Measurements from ENCODE around the gene FBXW5. TPM values are rescaled to one million over a fixed set of nuclear protein-coding genes. Genes with fewer than 3 reads are reported as not detected.

Gene FBXW5
- total RNA-seq, 1 experiment from 2014 or later = 56.2 TPM

- no peak for DNase-seq (ENCODE audit: low spot score)
Measured at GRCh38 chr9:136934277-136934676, 10.3 kb downstream of the FBXW5 start.

GRCh38 chr9:136931611-136932130 is 12.9 kb downstream of the FBXW5 start:
- DNase-seq (ENCODE audit: low spot score) = no peak

GRCh38 chr9:136930014-136930413 is 14.5 kb downstream of the FBXW5 start:
- no peak for DNase-seq (ENCODE audit: low spot score)

- DNase-seq (ENCODE audit: low spot score) = no peak
Measured at GRCh38 chr9:136928591-136928990, 15.9 kb downstream of the FBXW5 start.

- DNase-seq (ENCODE audit: low spot score) = no peak
Measured at GRCh38 chr9:136927343-136928271, 16.9 kb downstream of the FBXW5 start.

GRCh38 chr9:136926749-136927148 is 17.8 kb downstream of the FBXW5 start:
- no peak for DNase-seq (ENCODE audit: low spot score)

GRCh38 chr9:136926154-136926704 is 18.3 kb downstream of the FBXW5 start:
- DNase-seq (ENCODE audit: low spot score) = no peak

GRCh38 chr9:136925414-136926153 is 19.0 kb downstream of the FBXW5 start:
- DNase-seq (ENCODE audit: low spot score) = no peak

- DNase-seq (ENCODE audit: low spot score) = no peak
Measured at GRCh38 chr9:136923881-136924280, 20.7 kb downstream of the FBXW5 start.

- DNase-seq (ENCODE audit: low spot score) = no peak
Measured at GRCh38 chr9:136922540-136922939, 22.0 kb downstream of the FBXW5 start.

GRCh38 chr9:136921718-136922117 is 22.8 kb downstream of the FBXW5 start:
- no peak for DNase-seq (ENCODE audit: low spot score)

GRCh38 chr9:136921307-136921706 is 23.2 kb downstream of the FBXW5 start:
- no peak for DNase-seq (ENCODE audit: low spot score)

GRCh38 chr9:136920734-136921231 is 23.8 kb downstream of the FBXW5 start:
- DNase-seq (ENCODE audit: low spot score) = no peak

GRCh38 chr9:136920069-136920468 is 24.5 kb downstream of the FBXW5 start:
- DNase-seq (ENCODE audit: low spot score) = no peak

GRCh38 chr9:136917902-136918301 is 26.6 kb downstream of the FBXW5 start:
- no peak for DNase-seq (ENCODE audit: low spot score)

GRCh38 chr9:136916330-136917184 is 28.0 kb downstream of the FBXW5 start:
- DNase-seq (ENCODE audit: low spot score) = no peak

- no peak for DNase-seq (ENCODE audit: low spot score)
Measured at GRCh38 chr9:136915632-136916329, 28.8 kb downstream of the FBXW5 start.

GRCh38 chr9:136913701-136914438 is 30.7 kb downstream of the FBXW5 start:
- no peak for DNase-seq (ENCODE audit: low spot score)

- no peak for DNase-seq (ENCODE audit: low spot score)
Measured at GRCh38 chr9:136910901-136911245, 33.7 kb downstream of the FBXW5 start.
